ENCODE data around the gene SLC35F6.
"Not testable (repeated sequence)": the region's sequence is repeated elsewhere in the genome, so short reads cannot be mapped to it uniquely, and the experiment has no call there.

The SLC35F6 gene

DNA sequence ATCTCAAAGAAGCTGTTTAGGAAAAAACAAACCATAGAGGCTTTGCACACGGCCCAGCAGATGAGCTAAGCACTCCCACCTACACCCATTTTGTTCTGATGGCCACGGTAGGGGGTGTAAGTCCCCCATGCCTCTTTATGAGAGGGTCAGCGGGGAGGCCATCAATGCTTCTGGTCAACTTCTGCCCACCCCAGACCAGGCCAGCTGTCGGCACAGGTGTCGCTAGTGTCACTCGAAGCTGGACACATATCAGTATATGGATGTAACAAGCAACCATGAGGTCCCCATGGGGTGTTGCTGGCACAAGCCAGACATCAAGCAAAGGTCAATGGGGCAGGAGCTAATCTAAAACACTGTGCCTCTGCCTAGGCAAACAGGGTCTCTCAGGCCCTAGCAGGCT lies 23.7 kb upstream of the SLC35F6 start:
- TF ChIP-seq ZFX (IDR thresholded peaks at IDR 0.05; ENCODE audit: borderline replicate concordance), result no peak
- TF ChIP-seq, protein P1, sequence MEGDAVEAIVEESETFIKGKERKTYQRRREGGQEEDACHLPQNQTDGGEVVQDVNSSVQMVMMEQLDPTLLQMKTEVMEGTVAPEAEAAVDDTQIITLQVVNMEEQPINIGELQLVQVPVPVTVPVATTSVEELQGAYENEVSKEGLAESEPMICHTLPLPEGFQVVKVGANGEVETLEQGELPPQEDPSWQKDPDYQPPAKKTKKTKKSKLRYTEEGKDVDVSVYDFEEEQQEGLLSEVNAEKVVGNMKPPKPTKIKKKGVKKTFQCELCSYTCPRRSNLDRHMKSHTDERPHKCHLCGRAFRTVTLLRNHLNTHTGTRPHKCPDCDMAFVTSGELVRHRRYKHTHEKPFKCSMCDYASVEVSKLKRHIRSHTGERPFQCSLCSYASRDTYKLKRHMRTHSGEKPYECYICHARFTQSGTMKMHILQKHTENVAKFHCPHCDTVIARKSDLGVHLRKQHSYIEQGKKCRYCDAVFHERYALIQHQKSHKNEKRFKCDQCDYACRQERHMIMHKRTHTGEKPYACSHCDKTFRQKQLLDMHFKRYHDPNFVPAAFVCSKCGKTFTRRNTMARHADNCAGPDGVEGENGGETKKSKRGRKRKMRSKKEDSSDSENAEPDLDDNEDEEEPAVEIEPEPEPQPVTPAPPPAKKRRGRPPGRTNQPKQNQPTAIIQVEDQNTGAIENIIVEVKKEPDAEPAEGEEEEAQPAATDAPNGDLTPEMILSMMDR (IDR thresholded peaks at IDR 0.05), result no peak
- no peak overlapping the region for H3K27ac ChIP-seq

DNA sequence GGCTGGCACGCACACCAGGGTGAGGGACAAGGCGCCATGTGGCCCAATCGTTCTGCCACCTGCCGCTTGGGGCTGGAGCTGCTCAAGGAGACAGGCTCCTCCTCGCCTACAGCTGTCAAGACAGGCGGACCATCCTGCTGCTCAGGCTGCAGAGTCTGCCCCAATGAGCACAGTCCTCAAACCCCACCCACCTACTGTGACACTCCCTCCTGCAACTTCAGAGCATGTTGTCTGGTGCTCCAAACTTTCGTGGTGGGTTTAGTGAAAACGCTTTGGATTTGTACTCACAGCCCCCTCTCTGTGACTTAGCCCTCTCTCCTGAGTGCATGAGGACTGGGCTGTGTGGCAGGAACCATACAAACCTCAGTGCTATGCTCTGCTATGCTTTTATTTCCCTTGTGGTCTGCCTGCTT lies 23.2 kb upstream of the SLC35F6 start:
- no peak for TF ChIP-seq ZFX (IDR thresholded peaks at IDR 0.05; ENCODE audit: borderline replicate concordance)
- TF ChIP-seq, protein P1 (IDR thresholded peaks at IDR 0.05), result peak; percentile 8; the same call in 1 of the 2 replicates
- no peak overlapping the region for H3K27ac ChIP-seq

DNA sequence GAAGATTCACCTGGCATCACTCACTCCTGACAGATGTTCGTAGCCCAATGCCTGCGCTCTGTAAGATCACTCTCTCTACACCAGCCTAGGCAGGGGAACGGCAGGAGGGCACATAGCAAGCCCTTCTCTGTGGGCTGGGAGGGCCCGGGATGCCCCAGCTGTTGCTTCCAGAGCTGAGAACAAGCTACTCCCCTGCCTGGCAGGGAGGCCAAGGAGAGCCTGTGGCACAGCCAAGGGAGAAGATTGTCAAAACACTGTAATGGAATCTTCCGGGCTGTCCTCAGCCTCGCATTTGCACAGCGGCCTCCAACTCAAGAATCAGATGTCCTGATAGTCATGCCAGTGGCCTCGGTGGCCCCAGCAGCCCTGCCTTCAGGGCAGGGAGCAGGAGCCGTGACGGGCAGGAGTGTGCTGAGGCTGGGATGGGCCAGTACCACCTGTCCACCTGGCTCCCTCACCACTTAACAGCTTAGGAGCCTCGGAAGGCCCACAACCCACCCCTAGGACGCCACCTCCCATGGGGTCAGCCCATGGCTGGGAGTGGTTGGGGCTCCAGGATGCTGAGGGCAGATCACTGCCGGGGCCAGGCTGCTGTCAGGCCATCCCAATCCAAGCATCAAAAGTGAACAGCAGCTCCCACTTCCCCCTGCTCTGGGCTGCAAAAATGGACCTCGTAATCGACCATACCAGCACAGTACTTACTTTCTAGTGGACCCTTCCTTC lies 21.9 kb upstream of the SLC35F6 start:
- TF ChIP-seq, protein P1 (IDR thresholded peaks at IDR 0.05), result no peak
- no peak for TF ChIP-seq ZFX (IDR thresholded peaks at IDR 0.05; ENCODE audit: borderline replicate concordance)
- H3K27ac ChIP-seq, result no peak overlapping the region

DNA sequence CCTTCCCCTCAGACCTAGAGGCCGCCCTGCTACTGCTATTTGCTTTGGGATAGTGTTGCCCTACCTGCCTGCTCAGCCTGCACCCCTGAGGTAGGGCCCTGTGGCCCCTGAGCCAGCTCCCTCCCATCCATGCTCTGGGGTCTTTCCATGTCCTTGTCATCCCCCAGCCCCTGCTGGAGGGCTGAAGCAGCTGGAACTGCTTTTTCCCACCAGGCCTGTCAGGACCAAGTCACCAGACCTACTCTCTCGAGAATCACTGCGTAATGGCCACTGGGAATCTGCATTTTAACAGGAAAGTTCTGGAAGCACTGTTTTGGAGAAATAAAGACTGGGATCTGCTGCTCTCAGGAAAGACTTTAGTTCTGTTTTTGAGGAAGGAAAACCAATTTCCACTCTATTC lies 20.2 kb upstream of the SLC35F6 start:
- H3K27ac ChIP-seq, result no peak overlapping the region
- no peak for TF ChIP-seq ZFX (IDR thresholded peaks at IDR 0.05; ENCODE audit: borderline replicate concordance)
- TF ChIP-seq, protein P1 (IDR thresholded peaks at IDR 0.05), result no peak

DNA sequence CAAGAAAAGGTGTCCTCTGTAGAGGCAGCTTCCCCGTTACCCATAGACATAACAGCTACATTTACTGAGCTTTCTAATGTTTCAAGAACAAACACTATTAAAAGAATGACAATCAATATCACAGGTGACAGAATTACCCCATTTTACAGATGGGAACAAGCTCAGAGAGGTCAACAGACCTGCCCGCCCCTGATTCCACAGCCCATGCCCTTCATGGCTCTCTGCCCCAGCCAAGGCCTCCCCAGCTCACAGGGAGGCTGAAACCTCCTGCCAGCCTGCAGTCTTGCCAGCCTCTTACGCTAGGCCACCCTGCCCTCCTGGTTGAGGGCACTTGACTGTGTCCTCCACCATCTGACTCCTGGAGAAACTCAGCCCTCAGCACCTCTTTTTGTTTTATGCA lies 19.1 kb upstream of the SLC35F6 start:
- H3K27ac ChIP-seq, result no peak overlapping the region
- TF ChIP-seq, protein P1 (IDR thresholded peaks at IDR 0.05), result no peak
- no peak for TF ChIP-seq ZFX (IDR thresholded peaks at IDR 0.05; ENCODE audit: borderline replicate concordance)

DNA sequence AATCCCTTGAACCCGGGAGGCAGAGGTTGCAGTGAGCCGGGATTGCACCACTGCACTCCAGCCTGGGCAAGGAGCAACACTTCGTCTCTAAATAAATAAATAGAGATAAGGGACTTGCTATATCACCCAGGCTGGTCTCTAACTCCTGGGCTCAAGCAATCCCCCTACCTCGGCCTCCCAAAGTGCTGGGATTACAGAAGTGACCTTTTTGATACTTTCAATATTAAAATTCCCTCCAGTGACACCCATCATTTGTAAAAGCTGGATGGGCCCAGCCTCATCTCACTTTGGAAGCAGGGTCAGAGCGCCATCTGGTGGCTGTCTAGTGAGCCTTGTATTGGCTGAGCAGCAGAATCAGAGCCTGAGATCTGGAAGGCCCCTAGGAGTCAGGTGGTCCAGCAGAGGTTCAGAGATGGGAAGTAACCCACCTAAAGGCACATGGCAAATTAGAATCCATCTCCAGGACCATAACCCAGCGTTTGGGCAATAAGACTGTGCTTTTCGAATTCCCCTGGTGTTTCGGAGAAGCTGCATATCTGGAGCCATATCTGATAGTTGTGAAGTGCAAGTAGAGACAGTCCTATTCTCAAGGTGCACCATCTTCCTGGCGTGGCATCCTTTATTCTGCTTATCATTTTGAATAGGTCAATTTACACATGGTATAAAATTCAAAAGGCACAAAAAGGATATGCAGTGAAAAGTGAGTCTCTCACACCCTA lies 18.3 kb upstream of the SLC35F6 start:
- H3K27ac ChIP-seq, result no peak overlapping the region
- TF ChIP-seq, protein P1 (IDR thresholded peaks at IDR 0.05), result peak; percentile 92
- TF ChIP-seq ZFX (IDR thresholded peaks at IDR 0.05; ENCODE audit: borderline replicate concordance), result no peak

DNA sequence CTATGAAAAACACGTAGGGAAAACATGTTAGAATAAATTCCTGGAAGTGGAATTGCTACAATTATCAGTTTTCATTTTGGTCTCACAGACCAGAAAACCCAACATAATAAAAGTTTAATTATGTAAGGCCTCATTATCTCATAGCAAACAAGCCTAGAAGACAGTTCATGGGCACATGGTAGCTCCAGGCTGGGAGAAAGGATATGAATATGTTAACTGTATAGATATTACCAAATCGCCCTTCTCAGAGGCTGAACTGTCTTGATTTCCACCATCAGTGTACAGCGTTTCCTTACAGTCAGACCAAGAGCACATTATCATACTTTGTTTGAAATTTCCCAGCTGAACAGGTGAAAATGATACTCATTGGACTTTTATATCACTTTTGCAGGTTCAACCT lies 17.1 kb upstream of the SLC35F6 start:
- no peak overlapping the region for H3K27ac ChIP-seq
- TF ChIP-seq ZFX (IDR thresholded peaks at IDR 0.05; ENCODE audit: borderline replicate concordance), result no peak
- TF ChIP-seq, protein P1 (IDR thresholded peaks at IDR 0.05), result no peak

DNA sequence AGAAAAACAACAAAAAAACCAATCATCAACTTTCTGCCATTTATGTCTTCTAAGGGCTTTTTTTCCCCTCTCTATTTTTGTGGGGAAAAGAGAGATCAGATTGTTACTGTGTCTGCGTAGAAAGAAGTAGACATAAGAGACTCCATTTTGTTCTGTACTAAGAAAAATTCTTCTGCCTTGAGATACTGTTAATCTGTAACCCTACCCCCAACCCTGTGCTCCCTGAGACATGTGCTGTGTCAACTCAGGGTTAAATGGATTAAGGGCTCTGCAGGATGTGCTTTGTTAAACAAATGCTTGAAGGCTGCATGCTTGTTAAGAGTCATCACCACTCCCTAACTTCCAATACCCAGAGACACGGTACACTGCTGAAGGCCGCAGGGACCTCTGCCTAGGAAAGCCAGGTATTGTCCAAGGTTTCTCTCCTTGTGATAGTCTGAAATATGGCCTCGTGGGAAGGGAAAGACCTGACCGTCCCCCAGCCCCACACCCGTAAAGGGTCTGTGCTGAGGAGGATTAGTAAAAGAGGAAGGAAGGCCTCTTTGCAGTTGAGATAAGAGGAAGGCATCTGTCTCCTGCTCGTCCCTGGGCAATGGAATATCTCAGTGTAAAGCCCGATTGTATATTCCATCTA lies 14.2 kb upstream of the SLC35F6 start:
- not testable (repeated sequence) for H3K27ac ChIP-seq

DNA sequence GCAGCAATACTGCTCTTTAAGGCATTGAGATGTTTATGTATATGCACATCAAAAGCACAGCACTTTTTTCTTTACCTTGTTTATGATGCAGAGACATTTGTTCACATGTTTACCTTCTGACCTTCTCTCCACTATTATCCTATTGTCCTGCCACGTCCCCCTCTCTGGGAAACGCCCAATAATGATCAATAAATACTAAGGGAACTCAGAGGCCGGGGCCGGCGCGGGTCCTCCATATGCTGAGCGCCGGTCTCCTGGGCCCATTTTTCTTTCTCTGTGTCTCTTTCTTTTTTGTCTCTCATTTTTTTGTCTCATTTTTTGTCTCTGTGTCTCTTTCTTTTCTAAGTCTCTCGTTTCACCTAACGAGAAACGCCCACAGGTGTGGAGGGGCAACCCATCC lies 13.6 kb upstream of the SLC35F6 start:
- not testable (repeated sequence) for H3K27ac ChIP-seq

All from 22Rv1 (cell line).